Measurements from ENCODE around the gene CNOT6.

CNOT6 gene

GRCh38 chr5:180589771-180590542, 95.8 kb downstream of the CNOT6 start:
- no peak for TF ChIP-seq CTCF (IDR thresholded peaks at IDR 0.05; ENCODE audit: low read depth, low read length)
- no peak overlapping the region for H3K4me3 ChIP-seq (ENCODE audit: low read depth, low read length)

- H3K4me3 ChIP-seq (ENCODE audit: low read depth, low read length), result no peak overlapping the region
Measured at GRCh38 chr5:180590543-180591310, 96.5 kb downstream of the CNOT6 start.

GRCh38 chr5:180591311-180591887, 97.2 kb downstream of the CNOT6 start, which contains the start of gene SCGB3A1:
TSS of gene SCGB3A1 (minus strand) at chr5:180591499. CDS start at chr5:180591462, 37 bp downstream.
- no peak for TF ChIP-seq CTCF (IDR thresholded peaks at IDR 0.05; ENCODE audit: low read depth, low read length)
- no peak within 1 kb of the TSS for H3K4me3 ChIP-seq (ENCODE audit: low read depth, low read length)

More at GRCh38 chr5:180590543-180591310, 96.5 kb downstream of the CNOT6 start:
- no peak for TF ChIP-seq CTCF (IDR thresholded peaks at IDR 0.05; ENCODE audit: low read depth, low read length)

GRCh38 chr5:180592176-180592575, 98.0 kb downstream of the CNOT6 start:
- no peak for TF ChIP-seq CTCF (IDR thresholded peaks at IDR 0.05; ENCODE audit: low read depth, low read length)
- no peak overlapping the region for H3K4me3 ChIP-seq (ENCODE audit: low read depth, low read length)

GRCh38 chr5:180593446-180594206, 99.4 kb downstream of the CNOT6 start:
- no peak for TF ChIP-seq CTCF (IDR thresholded peaks at IDR 0.05; ENCODE audit: low read depth, low read length)

GRCh38 chr5:180594311-180595045, 100.3 kb downstream of the CNOT6 start:
- TF ChIP-seq CTCF (IDR thresholded peaks at IDR 0.05; ENCODE audit: low read depth, low read length), result no peak
- no peak overlapping the region for H3K4me3 ChIP-seq (ENCODE audit: low read depth, low read length)

More at GRCh38 chr5:180593446-180594206, 99.4 kb downstream of the CNOT6 start:
- H3K4me3 ChIP-seq (ENCODE audit: low read depth, low read length), result no peak overlapping the region

Measured in WI38 (cell line).